ENCODE data around the gene EPAS1. TPM values are rescaled to one million over a fixed set of nuclear protein-coding genes. Genes with fewer than 3 reads are reported as not detected.
A peak's percentile ranks its signal among the peaks of the same experiment; 100 is the strongest.

The EPAS1 gene
- total and polyA plus RNA-seq, 2 of the 13 experiments (the other 11 are each of a cell fraction or from before 2014, with no cell fraction given): 47.1 to 182 TPM

GRCh38 chr2:46306330-46306751 is 9.1 kb downstream of the EPAS1 start (continued):
- peak; percentile 64; the same call in 1 of the 2 replicates for TF ChIP-seq ZHX2 (IDR thresholded peaks at IDR 0.05; ENCODE audit: low read depth)
- TF ChIP-seq ZHX2 (CRISPR knock-in tag; IDR thresholded peaks at IDR 0.05; ENCODE audit: borderline replicate concordance): no peak
- TF ChIP-seq ZNF124 (CRISPR knock-in tag; IDR thresholded peaks at IDR 0.05): no peak
- peak; percentile 95 for TF ChIP-seq SIX1 (CRISPR knock-in tag; IDR thresholded peaks at IDR 0.05; ENCODE audit: borderline replicate concordance)
- 0 out of 2 replicates have a peak, but pooled peaks have one; percentile 16 for TF ChIP-seq ZMYM3 (CRISPR knock-in tag; IDR thresholded peaks at IDR 0.05)
- TF ChIP-seq ATF4 (CRISPR knock-in tag; IDR thresholded peaks at IDR 0.05): peak in 1 of 2 experiments; percentile 83; a peak in 2 of 4 replicates
- peak; percentile 85; the same call in 1 of the 2 replicates for TF ChIP-seq SALL1 (CRISPR knock-in tag; IDR thresholded peaks at IDR 0.05)
- TF ChIP-seq HMGXB3 (CRISPR knock-in tag; IDR thresholded peaks at IDR 0.05; ENCODE audit: borderline replicate concordance): peak; percentile 57; the same call in 1 of the 2 replicates
- TF ChIP-seq MBD4 (IDR thresholded peaks at IDR 0.05; ENCODE audit: borderline replicate concordance, low read length): peak; percentile 89; the same call in 1 of the 2 replicates
- no peak for TF ChIP-seq CENPX (CRISPR knock-in tag; IDR thresholded peaks at IDR 0.05)
- no peak for TF ChIP-seq RFX5 (IDR thresholded peaks at IDR 0.05; ENCODE audit: low read depth, low read length)
- TF ChIP-seq PATZ1 (CRISPR knock-in tag; IDR thresholded peaks at IDR 0.05): peak; percentile 50; the same call in 1 of the 2 replicates
- TF ChIP-seq ATF3 (CRISPR knock-in tag; IDR thresholded peaks at IDR 0.05): peak; percentile 62
- peak; percentile 59; the same call in 1 of the 2 replicates for TF ChIP-seq GFI1 (CRISPR knock-in tag; IDR thresholded peaks at IDR 0.05; ENCODE audit: borderline replicate concordance)
- TF ChIP-seq NKX3-1 (CRISPR knock-in tag; IDR thresholded peaks at IDR 0.05): peak; percentile 73; the same call in 1 of the 2 replicates
- peak; percentile 93 for TF ChIP-seq SIX4 (CRISPR knock-in tag; IDR thresholded peaks at IDR 0.05)
